Stomach (tissue), 9 donors: ENCODE data around the gene UPK3B. TPM values are rescaled to one million over a fixed set of nuclear protein-coding genes. Genes with fewer than 3 reads are reported as not detected.
"Not testable (repeated sequence)": the region's sequence is repeated elsewhere in the genome, so short reads cannot be mapped to it uniquely, and the experiment has no call there.

Experiments used
- DNase-seq, 2 donors: peaks; one replicate each; pipeline versions ENCODE4 v3.0.0 to v3.0.0-alpha.2; 2013 to 2019
- H3K27ac ChIP-seq, 5 donors: fragments of 200-600 bp in 4 of 5; sonication (generic) in 4 of 5; one replicate each; pipeline ENCODE4 v1.5.1; 2013 to 2019; ENCODE audit warnings: mild to moderate bottlenecking in 1 of 5, moderate library complexity in 1 of 5
- H3K27me3 ChIP-seq, 3 donors: fragments of 200-600 bp; sonication (generic); one replicate each; pipeline ENCODE4 v1.5.1; 2017 to 2019; ENCODE audit warnings: mixed run types in 1 of 3
- H3K36me3 ChIP-seq, 4 donors: fragments of 200-600 bp; sonication (generic); 1 replicate in 3 of 4; 2 replicates in 1 of 4; pipeline ENCODE4 v1.5.1; 2016 to 2019
- H3K4me1 ChIP-seq, 4 donors: fragments of 200-600 bp; sonication (generic); one replicate each; pipeline ENCODE4 v1.5.1; 2016 to 2019
- H3K4me3 ChIP-seq, 4 donors: fragments of 200-600 bp; sonication (generic) in 3 of 4; one replicate each; pipeline ENCODE4 v1.5.1; 2016 to 2019; ENCODE audit warnings: mild to moderate bottlenecking in 1 of 4
- H3K9me3 ChIP-seq, 4 donors: fragments of 200-600 bp; sonication (generic); one replicate each; pipeline ENCODE4 v1.5.1; 2016 to 2019
- CTCF ChIP-seq, 7 experiments: fragments of 450-650 bp in 4 of 7; fragments of 200-600 bp in 3 of 7; sonication (generic) in 3 of 7; IDR thresholded peaks; one replicate each; pipeline ENCODE4 v1.5.1; 2016 to 2019; ENCODE audit warnings: antibody characterized with exemption in 7 of 7, control low read depth in 2 of 7, mild to moderate bottlenecking in 1 of 7
- EP300 ChIP-seq: sonication (generic); formaldehyde crosslinking; IDR thresholded peaks from one replicate; pipeline ENCODE4 v1.6.1; 2017; ENCODE audit warnings: antibody characterized with exemption
- POLR2AphosphoS5 ChIP-seq, 3 donors: sonication (generic); formaldehyde crosslinking; IDR thresholded peaks; one replicate each; pipeline ENCODE4 v1.6.1; 2016; ENCODE audit warnings: antibody characterized with exemption in 3 of 3
- WGBS, 5 donors: extraction: QIAGEN DNeasy Blood & Tissue Kit in 3 of 5; methylation state at CpG; one replicate each; pipeline versions ENCODE4 v1.1.5 to v1.1.7; 2013 to 2018; 5-methylcytosine and 5-hydroxymethylcytosine counted together
- intact Hi-C: fragments of 100-400 bp; cut with DNase I; formaldehyde crosslinking; loops from one replicate; pipeline ENCODE4 v1.15.1; 2023; ENCODE audit warnings: low total_unique reads
- polyA plus RNA-seq, 3 donors: library from polyadenylated mRNA; stranded (reverse); fragments of 200-250 nt; gene quantifications; one replicate each; pipeline ENCODE4 v1.2.3, GENCODE V29; 2013
- total RNA-seq, 5 donors: library from RNA; depleted of rRNA; stranded (reverse); fragments of >200 nt; gene quantifications; one replicate each; pipeline versions ENCODE4 v1.1.0 to v1.2.3, GENCODE V29; 2014 to 2016
- donor health status: healthy with polysubstance abuse.
- donor health status: Bipolar disorder and iron deficiency.
- donor health status: healthy.

UPK3B gene
- total and polyA plus RNA-seq, 8 donors, result 0.45 to 12.2 (median 5.3) TPM; not detected in 2

- Histone ChIP-seq H3K36me3 (peaks cover 10 to 44% (median 42%) of the 10 kb centered on the region in 4 donors), H3K27ac (peak overlapping the region in 2 of 5 donors; percentile 5 to 43), H3K4me1 (peaks cover 12 to 22% (median 15%) of the 10 kb centered on the region in 4 donors), H3K9me3 (no peaks in the 10 kb centered on the region), H3K4me3 (no peak overlapping the region), H3K27me3 (peaks cover 0 to under 1% (median 0%) of the 10 kb centered on the region in 3 donors)
- TF ChIP-seq POLR2AphosphoS5 (IDR thresholded peaks at IDR 0.05) (peak in 1 of 3 donors; percentile 19), EP300 (no peak)
- DNase-seq, result peak in 1 of 2 donors; percentile 8
- intact Hi-C loops, result no loop called here
- 84 to 92% (median 86%) methylated on average over 11 of the region's 11 CpGs for WGBS, 5 donors
These were observed 2.5 kb upstream of the UPK3B start for GRCh38 chr7:76507723-76508406.

GRCh38 chr7:76511200-76511910, 1.0 kb downstream of the UPK3B start:
- intact Hi-C loops, result not testable (repeated sequence)
- DNase-seq, result peak in 1 of 2 donors; percentile 1
- H3K36me3 ChIP-seq, result peaks cover 0 to 16% (median 14%) of the 10 kb centered on the region in 4 donors

GRCh38 chr7:76511911-76512885, 1.8 kb downstream of the UPK3B start:
- intact Hi-C loops, H3K9me3 ChIP-seq, H3K36me3 ChIP-seq, H3K27me3 ChIP-seq, H3K4me3 ChIP-seq: not testable (repeated sequence)
- peak in 1 of 2 donors; percentile 0 for DNase-seq
- Histone ChIP-seq H3K4me1 (peaks cover 20 to 43% (median 24%) of the 10 kb centered on the region in 4 donors), H3K27ac (peak overlapping the region in 3 of 5 donors; percentile 46 to 55 (median 49))
- WGBS, 5 donors, result 40 to 77% (median 69%) methylated on average over 5 to 13 of the region's 31 CpGs; no CpG with 5 or more reads in 2 of the 5 donors

More at GRCh38 chr7:76511200-76511910, 1.0 kb downstream of the UPK3B start:
- H3K4me1 ChIP-seq, result peaks cover 20 to 42% (median 24%) of the 10 kb centered on the region in 4 donors
- H3K27ac ChIP-seq, H3K4me3 ChIP-seq, H3K9me3 ChIP-seq, H3K27me3 ChIP-seq: not testable (repeated sequence)
- 54 to 71% (median 69%) methylated on average over 5 to 16 of the region's 24 CpGs for WGBS, 5 donors

GRCh38 chr7:76512941-76513816, 2.8 kb downstream of the UPK3B start:
- Histone ChIP-seq H3K27me3 (peaks cover 0 to 10% (median 0%) of the 10 kb centered on the region in 3 donors), H3K4me3 (no peak overlapping the region), H3K27ac (peak overlapping the region in 3 of 5 donors; percentile 46 to 55 (median 49)), H3K4me1 (peaks cover 20 to 43% (median 24%) of the 10 kb centered on the region in 4 donors), H3K36me3 (no peaks in the 10 kb centered on the region), H3K9me3 (no peaks in the 10 kb centered on the region)
- WGBS, 5 donors, result 39 to 54% (median 45%) methylated on average over 15 to 21 of the region's 21 CpGs
- DNase-seq, result peak in 1 of 2 donors; percentile 57
- intact Hi-C loops, result no loop called here
- TF ChIP-seq CTCF (IDR thresholded peaks at IDR 0.05) (peak in 2 of 7 experiments; percentile 10 to 31), EP300 (no peak)
